ENCODE data around the gene LRRC59.

DNA sequence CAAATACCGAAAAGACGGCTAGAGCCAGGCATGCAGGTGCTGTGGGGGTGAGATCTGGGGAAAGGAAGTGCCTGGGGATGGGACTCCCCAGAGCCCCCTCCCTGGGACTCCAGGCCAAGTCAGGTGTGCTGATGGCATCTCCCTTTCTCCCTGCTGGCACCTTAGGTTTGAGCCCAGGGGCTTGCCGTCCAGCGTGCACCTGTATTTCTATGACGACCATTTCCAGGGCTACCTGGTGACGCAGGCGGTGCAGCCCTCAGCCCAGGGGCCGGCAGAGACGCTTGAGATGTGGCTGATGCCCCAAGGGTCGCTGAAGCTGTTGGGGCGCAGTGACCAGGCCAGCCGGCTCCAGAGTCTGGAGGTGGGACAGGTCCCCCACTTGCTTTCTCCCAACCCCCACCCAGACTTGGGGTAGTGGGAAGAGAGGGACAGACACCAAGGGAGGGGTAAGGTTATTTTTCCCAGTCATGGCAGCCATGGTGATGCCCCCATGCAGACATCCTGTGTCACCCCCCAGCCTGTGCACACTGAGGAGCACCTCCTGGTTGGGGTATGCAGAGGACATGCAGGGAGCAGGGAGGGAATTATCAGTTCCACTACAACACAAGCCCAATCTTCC lies 40.3 kb downstream of the LRRC59 start:
- TF ChIP-seq, protein P1, sequence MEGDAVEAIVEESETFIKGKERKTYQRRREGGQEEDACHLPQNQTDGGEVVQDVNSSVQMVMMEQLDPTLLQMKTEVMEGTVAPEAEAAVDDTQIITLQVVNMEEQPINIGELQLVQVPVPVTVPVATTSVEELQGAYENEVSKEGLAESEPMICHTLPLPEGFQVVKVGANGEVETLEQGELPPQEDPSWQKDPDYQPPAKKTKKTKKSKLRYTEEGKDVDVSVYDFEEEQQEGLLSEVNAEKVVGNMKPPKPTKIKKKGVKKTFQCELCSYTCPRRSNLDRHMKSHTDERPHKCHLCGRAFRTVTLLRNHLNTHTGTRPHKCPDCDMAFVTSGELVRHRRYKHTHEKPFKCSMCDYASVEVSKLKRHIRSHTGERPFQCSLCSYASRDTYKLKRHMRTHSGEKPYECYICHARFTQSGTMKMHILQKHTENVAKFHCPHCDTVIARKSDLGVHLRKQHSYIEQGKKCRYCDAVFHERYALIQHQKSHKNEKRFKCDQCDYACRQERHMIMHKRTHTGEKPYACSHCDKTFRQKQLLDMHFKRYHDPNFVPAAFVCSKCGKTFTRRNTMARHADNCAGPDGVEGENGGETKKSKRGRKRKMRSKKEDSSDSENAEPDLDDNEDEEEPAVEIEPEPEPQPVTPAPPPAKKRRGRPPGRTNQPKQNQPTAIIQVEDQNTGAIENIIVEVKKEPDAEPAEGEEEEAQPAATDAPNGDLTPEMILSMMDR (IDR thresholded peaks at IDR 0.05): no peak
- no peak for TF ChIP-seq POLR2A (IDR thresholded peaks at IDR 0.05; ENCODE audit: low read depth)
